Activated naive CD4-positive, alpha-beta T cell treated with anti-CD3 and anti-CD28 coated beads, Interleukin-2, amount 50 U/mL, for 72 hours (primary cell): ENCODE measurements around the gene CLEC20A. TPM values are rescaled to one million over a fixed set of nuclear protein-coding genes. Genes with fewer than 3 reads are reported as not detected.

Experiments used
- ATAC-seq, 2 donors: fragments of 150-1000 bp; cut with Tn5 transposase; 2 replicates each; pipeline ENCODE4 v1.10.0; 2021; ENCODE audit warnings: mild to moderate bottlenecking in 2 of 2, moderate library complexity in 2 of 2
- DNase-seq, 2 donors: peaks; one replicate each; pipeline ENCODE4 v3.0.0; 2021 to 2022; ENCODE audit warnings: low spot score in 2 of 2
- H3K27ac Mint-ChIP-seq, 2 donors: one replicate each; pipeline ENCODE4 v1.8.0; 2022; ENCODE audit warnings: mild to moderate bottlenecking in 2 of 2, mixed read lengths in 2 of 2
- H3K36me3 Mint-ChIP-seq, 2 donors: one replicate each; pipeline ENCODE4 v1.8.0; 2022; ENCODE audit warnings: mixed read lengths in 2 of 2
- H3K9me3 Mint-ChIP-seq, 2 donors: one replicate each; pipeline ENCODE4 v1.8.0; 2022; ENCODE audit warnings: mixed read lengths in 2 of 2
- total RNA-seq, 2 donors: library from RNA; stranded (reverse); gene quantifications; one replicate each; pipeline ENCODE4 v1.2.3, GENCODE V29; 2022

Gene CLEC20A
- total RNA-seq, 2 donors from 2014 or later = not detected

- no peak for ATAC-seq
Observed at GRCh38 chr1:178492341-178492740, 4.4 kb downstream of the CLEC20A start.

DNA sequence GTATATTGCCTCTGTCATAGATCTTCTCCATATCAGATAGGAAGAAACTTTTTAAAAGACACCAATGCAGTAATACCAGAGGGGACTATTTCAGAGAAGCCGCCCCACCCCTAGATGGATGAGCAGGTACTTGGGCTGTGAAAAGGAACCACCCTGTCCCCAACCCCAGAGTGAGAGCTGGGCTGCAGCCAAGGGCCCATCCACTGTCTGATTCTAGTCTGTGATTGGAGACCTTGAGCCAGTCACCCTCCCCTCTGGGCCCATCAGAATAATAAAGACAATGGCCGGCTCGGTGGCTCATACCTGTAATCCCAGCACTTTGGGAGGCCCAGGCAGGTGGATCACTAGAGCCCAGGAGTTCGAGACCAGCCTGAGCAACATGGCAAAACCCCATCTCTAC, 5.0 kb downstream of the CLEC20A start:
- Mint-ChIP-seq H3K9me3 (no peaks in the 10 kb centered on the region), H3K36me3 (no peaks in the 10 kb centered on the region), H3K27ac (no peak overlapping the region)
- no peak for ATAC-seq
- no peak for DNase-seq

More at GRCh38 chr1:178492341-178492740, 4.4 kb downstream of the CLEC20A start:
- no peak for DNase-seq
- Mint-ChIP-seq H3K36me3 (no peaks in the 10 kb centered on the region), H3K9me3 (no peaks in the 10 kb centered on the region), H3K27ac (no peak overlapping the region)

- no peak overlapping the region for H3K27ac Mint-ChIP-seq
- no peak for ATAC-seq
- H3K36me3 Mint-ChIP-seq = no peaks in the 10 kb centered on the region
- no peaks in the 10 kb centered on the region for H3K9me3 Mint-ChIP-seq
- no peak for DNase-seq
Observed at GRCh38 chr1:178490967-178491366, 5.8 kb downstream of the CLEC20A start.

DNA sequence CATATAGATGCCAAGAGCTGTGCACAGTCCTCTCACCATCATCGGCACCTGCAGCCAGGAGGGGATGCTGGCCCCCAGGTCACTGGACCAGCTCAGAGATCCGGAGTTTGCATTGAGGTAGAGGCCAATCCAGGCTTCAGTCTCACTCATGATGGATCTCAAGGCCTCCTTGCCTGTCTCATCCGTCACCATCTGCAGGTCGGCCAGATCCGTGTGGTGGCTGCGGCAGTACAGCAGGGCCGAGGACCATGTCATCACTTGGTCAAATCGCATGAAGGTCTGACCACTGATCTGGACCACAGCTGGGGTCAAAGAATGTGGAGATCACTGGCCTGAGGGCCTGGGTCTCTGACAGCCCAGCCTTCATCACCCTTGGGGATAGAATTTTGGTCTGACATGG, 6.6 kb downstream of the CLEC20A start:
- Mint-ChIP-seq H3K9me3 (no peaks in the 10 kb centered on the region), H3K36me3 (no peaks in the 10 kb centered on the region), H3K27ac (no peak overlapping the region)
- ATAC-seq (no peak), DNase-seq (no peak)

- DNase-seq = no peak
- H3K36me3 Mint-ChIP-seq = no peaks in the 10 kb centered on the region
- no peak for ATAC-seq
- no peak overlapping the region for H3K27ac Mint-ChIP-seq
- H3K9me3 Mint-ChIP-seq = no peaks in the 10 kb centered on the region
Observed at GRCh38 chr1:178489399-178489798, 7.4 kb downstream of the CLEC20A start.

- DNase-seq = no peak
- H3K27ac Mint-ChIP-seq = no peak overlapping the region
- H3K9me3 Mint-ChIP-seq = no peaks in the 10 kb centered on the region
- H3K36me3 Mint-ChIP-seq = no peaks in the 10 kb centered on the region
- no peak for ATAC-seq
Observed at GRCh38 chr1:178488393-178488792, 8.4 kb downstream of the CLEC20A start.

GRCh38 chr1:178487070-178487615, 9.6 kb downstream of the CLEC20A start:
- H3K27ac Mint-ChIP-seq = no peak overlapping the region
- DNase-seq = no peak
- no peaks in the 10 kb centered on the region for H3K9me3 Mint-ChIP-seq
- peak in 1 of 2 donors; percentile 7 for ATAC-seq
- no peaks in the 10 kb centered on the region for H3K36me3 Mint-ChIP-seq

DNA sequence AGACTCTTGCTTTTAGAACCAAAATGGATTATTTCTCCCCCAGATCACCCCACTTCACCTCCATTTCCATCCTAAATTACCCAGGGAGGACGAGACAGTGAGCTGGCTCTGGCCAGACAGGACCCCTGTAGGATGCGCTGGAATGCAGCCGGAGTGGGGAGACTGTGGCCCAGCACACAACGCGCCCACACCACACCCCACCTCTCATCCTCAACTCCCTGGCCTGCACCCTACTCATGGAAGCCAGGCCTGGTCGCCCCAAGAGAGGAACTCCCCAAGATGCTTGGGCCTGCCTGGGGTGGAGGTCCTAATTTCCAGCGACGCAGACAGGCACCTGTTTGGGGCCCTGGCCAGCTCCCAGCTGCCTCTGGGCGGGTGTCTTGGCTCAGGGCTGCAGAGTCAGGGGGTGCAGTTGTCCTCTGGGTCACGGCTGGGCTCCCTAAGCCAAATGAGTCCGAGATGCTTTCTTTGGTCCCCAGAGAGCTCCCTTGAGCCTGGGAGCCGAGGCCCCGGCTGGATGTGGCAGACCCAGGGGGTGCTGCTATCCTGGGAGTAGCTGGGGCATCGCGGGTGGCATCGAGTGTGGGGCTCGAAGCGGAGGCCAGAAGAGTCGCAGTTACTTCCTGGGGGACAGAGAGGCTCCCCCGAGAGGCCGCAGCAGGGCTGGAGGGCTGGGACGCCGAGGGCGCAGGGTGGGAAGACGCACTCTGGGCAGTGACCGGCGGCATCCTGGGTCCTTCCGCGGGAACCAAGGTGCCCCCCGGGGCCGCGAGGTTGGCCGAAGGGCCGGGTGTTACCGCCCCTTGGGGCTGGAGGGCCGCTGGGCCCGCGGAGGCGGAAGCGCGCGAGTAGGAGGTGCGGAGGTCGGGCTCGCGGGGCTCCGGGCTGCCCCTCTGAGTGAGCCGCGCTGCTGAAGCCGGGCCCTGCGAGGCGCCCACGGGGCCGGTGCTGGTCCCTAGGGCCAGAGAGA, 10.4 kb downstream of the CLEC20A start:
- DNase-seq (no peak), ATAC-seq (peak in 1 of 2 donors; percentile 20)
- Mint-ChIP-seq H3K36me3 (no peaks in the 10 kb centered on the region), H3K27ac (no peak overlapping the region), H3K9me3 (no peaks in the 10 kb centered on the region)

GRCh38 chr1:178485541-178485981, 11.2 kb downstream of the CLEC20A start:
- H3K27ac Mint-ChIP-seq = no peak overlapping the region
- DNase-seq (no peak), ATAC-seq (no peak)
- no peaks in the 10 kb centered on the region for H3K9me3 Mint-ChIP-seq
- no peaks in the 10 kb centered on the region for H3K36me3 Mint-ChIP-seq

DNA sequence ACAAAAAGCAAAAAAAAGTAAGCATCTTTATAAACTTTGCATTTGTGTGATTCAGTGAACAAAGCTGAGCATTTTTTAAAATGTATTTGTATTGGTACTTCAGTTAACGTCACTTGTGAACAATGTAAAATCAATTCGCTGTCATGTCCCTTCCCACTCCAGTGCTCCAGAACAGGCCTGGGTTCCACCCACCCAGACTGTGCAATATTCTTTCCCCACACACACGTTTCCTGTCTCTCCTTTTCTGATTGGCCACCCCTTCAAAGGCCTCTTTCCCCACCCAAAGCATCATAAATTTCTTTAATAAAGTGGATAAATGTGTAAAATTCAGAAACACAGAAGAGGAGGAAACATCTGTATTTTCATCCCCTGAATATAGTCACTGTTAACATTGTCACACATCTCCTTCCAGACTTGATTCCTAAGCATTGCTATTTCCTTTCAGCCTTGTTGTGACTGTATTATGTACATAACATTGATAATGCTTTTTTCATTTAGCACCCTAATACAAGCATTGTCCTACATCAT, 12.0 kb downstream of the CLEC20A start:
- Mint-ChIP-seq H3K27ac (no peak overlapping the region), H3K9me3 (no peaks in the 10 kb centered on the region), H3K36me3 (no peaks in the 10 kb centered on the region)
- DNase-seq (no peak), ATAC-seq (no peak)

DNA sequence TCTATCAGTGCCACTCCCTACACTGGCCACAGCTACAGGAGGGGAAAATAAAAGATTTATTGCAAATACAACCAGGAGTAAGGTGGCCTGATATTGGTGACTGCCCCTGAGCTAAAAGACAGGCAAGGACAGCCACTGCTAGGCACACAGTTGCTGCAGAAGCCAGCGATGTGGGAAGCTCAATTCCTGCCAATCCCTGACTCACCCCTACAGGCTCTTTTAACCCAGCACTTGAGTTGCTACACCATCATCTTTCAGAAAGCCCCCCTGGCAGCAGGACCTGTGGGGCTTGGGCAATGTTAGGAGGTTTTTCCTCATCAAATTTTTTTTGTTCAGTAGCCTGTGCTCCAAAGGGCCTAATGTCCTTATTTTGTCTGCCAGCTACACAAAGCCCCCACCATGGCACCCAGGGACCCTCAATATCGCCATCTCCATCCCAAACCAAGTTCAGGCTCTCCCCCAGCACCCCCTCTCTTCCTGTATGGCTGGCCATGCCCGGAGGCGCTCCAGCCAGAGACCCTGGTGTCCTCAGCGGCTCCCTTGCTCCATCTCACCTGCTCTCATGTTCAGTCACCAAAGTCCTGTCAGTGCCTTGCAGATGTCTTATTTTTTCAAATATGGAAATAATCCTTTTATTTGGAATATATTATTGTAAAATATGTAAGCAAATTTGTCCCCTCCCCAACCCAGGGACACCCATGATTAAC, 13.4 kb downstream of the CLEC20A start:
- Mint-ChIP-seq H3K36me3 (no peaks in the 10 kb centered on the region), H3K9me3 (no peaks in the 10 kb centered on the region), H3K27ac (no peak overlapping the region)
- ATAC-seq (no peak), DNase-seq (no peak)

- no peak overlapping the region for H3K27ac Mint-ChIP-seq
- no peaks in the 10 kb centered on the region for H3K9me3 Mint-ChIP-seq
- H3K36me3 Mint-ChIP-seq = no peaks in the 10 kb centered on the region
- ATAC-seq (no peak), DNase-seq (no peak)
Observed at GRCh38 chr1:178477841-178478240, 18.9 kb downstream of the CLEC20A start.

- DNase-seq (no peak), ATAC-seq (no peak)
- H3K9me3 Mint-ChIP-seq = no peaks in the 10 kb centered on the region
- no peaks in the 10 kb centered on the region for H3K36me3 Mint-ChIP-seq
- no peak overlapping the region for H3K27ac Mint-ChIP-seq
Observed at GRCh38 chr1:178477373-178477772, 19.4 kb downstream of the CLEC20A start.

- Mint-ChIP-seq H3K9me3 (no peaks in the 10 kb centered on the region), H3K27ac (no peak overlapping the region), H3K36me3 (no peaks in the 10 kb centered on the region)
- ATAC-seq = no peak
- DNase-seq = no peak
Observed at GRCh38 chr1:178472531-178472930, 24.2 kb downstream of the CLEC20A start.

DNA sequence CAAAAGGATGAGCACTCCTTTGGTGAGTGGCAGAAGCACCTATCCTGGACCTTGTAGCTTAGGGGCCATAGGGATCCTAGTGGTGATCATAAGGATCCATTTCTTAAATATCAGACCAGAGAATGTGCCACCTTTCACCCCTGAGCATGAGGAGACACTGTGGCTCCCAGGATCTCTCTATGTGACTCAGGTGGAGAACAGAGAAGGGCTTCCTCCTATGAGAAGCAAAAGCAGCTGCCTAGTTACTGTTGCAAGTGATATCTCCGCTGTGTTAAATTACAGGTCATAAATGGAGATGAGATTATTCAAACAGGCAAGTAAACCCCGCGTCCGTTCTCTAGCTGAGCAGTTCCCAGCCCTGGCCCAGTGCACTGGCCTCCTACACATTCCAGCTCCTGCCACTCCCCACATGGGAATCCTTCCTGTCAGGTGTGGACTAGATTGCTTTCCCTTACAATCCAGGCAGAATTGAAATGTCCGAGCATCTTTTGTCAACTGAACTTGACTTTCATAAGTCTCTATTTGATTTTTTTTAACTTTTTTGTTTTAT, 26.3 kb downstream of the CLEC20A start:
- no peak for DNase-seq
- no peaks in the 10 kb centered on the region for H3K9me3 Mint-ChIP-seq
- H3K27ac Mint-ChIP-seq = no peak overlapping the region
- no peaks in the 10 kb centered on the region for H3K36me3 Mint-ChIP-seq
- ATAC-seq = no peak

- no peaks in the 10 kb centered on the region for H3K9me3 Mint-ChIP-seq
- DNase-seq = no peak
- no peak for ATAC-seq
Observed at GRCh38 chr1:178467837-178468236, 28.9 kb downstream of the CLEC20A start.

DNA sequence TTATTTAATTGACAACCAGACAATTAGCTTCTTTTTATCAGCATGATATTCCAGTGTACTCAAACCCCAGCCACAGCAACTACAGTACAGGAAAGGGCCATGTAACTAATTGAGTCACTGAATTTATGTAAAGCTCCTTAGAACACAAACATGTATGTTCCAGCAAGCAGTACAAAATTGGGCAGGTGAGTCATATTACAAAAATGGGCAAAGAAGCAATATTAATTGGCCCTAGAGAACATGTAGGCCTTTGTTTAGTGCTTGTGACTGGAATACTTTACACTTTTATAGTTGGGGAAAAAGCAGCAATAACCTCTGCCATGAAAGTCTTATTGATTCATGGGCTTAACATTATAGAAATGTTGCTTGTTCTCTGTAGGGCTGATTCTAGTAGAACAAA, 31.8 kb downstream of the CLEC20A start:
- no peak overlapping the region for H3K27ac Mint-ChIP-seq
- DNase-seq = no peak
- no peaks in the 10 kb centered on the region for H3K9me3 Mint-ChIP-seq
- no peaks in the 10 kb centered on the region for H3K36me3 Mint-ChIP-seq
- ATAC-seq = no peak

More at GRCh38 chr1:178467837-178468236, 28.9 kb downstream of the CLEC20A start:
- no peak overlapping the region for H3K27ac Mint-ChIP-seq
- H3K36me3 Mint-ChIP-seq = no peaks in the 10 kb centered on the region
